Nephron progenitor cell (in vitro differentiated cells): ENCODE measurements around the gene RPS3.
"Not testable (repeated sequence)": the region's sequence is repeated elsewhere in the genome, so short reads cannot be mapped to it uniquely, and the experiment has no call there.

ENCODE experiments used
- DNase-seq: peaks from one replicate; pipeline ENCODE4 v3.0.0; 2021
- H3K27ac Mint-ChIP-seq: 2 replicates; pipeline ENCODE4 v1.8.0; 2021; ENCODE audit warnings: mild to moderate bottlenecking, moderate library complexity, mixed read lengths
- H3K27me3 Mint-ChIP-seq: 2 replicates; pipeline ENCODE4 v1.8.0; 2021; ENCODE audit warnings: mild to moderate bottlenecking, low read depth, mixed read lengths; ENCODE audit not compliant: poor library complexity
- H3K36me3 Mint-ChIP-seq: 2 replicates; pipeline ENCODE4 v1.8.0; 2021; ENCODE audit warnings: low read depth, mixed read lengths
- H3K4me1 Mint-ChIP-seq: 2 replicates; pipeline ENCODE4 v1.8.0; 2021; ENCODE audit warnings: mixed read lengths
- H3K4me3 Mint-ChIP-seq: 2 replicates; pipeline ENCODE4 v1.8.0; 2021; ENCODE audit warnings: mild to moderate bottlenecking, moderate library complexity, mixed read lengths
- H3K9me3 Mint-ChIP-seq: 2 replicates; pipeline ENCODE4 v1.8.0; 2021; ENCODE audit warnings: mild to moderate bottlenecking, moderate library complexity, mixed read lengths
- CTCF ChIP-seq: fragments of 200-600 bp; sonication (generic); IDR thresholded peaks from 2 replicates; pipeline ENCODE4 v1.5.0; 2021; ENCODE audit warnings: antibody characterized with exemption

The RPS3 gene

GRCh38 chr11:75351791-75352587 is 47.3 kb upstream of the RPS3 start:
- peak overlapping the region; percentile 80 for H3K27ac Mint-ChIP-seq
- peaks cover 31% of the 10 kb centered on the region for H3K27me3 Mint-ChIP-seq
- DNase-seq = peak; percentile 58
- H3K9me3 Mint-ChIP-seq = no peaks in the 10 kb centered on the region
- H3K36me3 Mint-ChIP-seq = no peaks in the 10 kb centered on the region
- peak overlapping the region; percentile 90 for H3K4me3 Mint-ChIP-seq
- H3K4me1 Mint-ChIP-seq = peaks cover 51% of the 10 kb centered on the region
- no peak for TF ChIP-seq CTCF

- no peak for TF ChIP-seq CTCF
- Mint-ChIP-seq H3K27me3 (peaks cover 34% of the 10 kb centered on the region), H3K4me1 (peaks cover 47% of the 10 kb centered on the region), H3K9me3 (no peaks in the 10 kb centered on the region), H3K27ac (no peak overlapping the region), H3K36me3 (no peaks in the 10 kb centered on the region), H3K4me3 (peak overlapping the region; percentile 90)
- no peak for DNase-seq
Observed at GRCh38 chr11:75352588-75353206, 46.6 kb upstream of the RPS3 start.

- Mint-ChIP-seq H3K9me3 (no peaks in the 10 kb centered on the region), H3K4me3 (no peak overlapping the region), H3K27ac (no peak overlapping the region), H3K4me1 (peaks cover 23% of the 10 kb centered on the region), H3K36me3 (no peaks in the 10 kb centered on the region), H3K27me3 (peaks cover 33% of the 10 kb centered on the region)
- TF ChIP-seq CTCF = no peak
- DNase-seq = no peak
Observed at GRCh38 chr11:75355051-75355450, 44.3 kb upstream of the RPS3 start.

- no peak overlapping the region for H3K27ac Mint-ChIP-seq
- TF ChIP-seq CTCF = no peak
- DNase-seq = no peak
- H3K27me3 Mint-ChIP-seq = peaks cover 33% of the 10 kb centered on the region
- no peak overlapping the region for H3K4me3 Mint-ChIP-seq
- H3K4me1 Mint-ChIP-seq = peaks cover 12% of the 10 kb centered on the region
- H3K36me3 Mint-ChIP-seq = no peaks in the 10 kb centered on the region
- H3K9me3 Mint-ChIP-seq = no peaks in the 10 kb centered on the region
Observed at GRCh38 chr11:75356613-75357012, 42.7 kb upstream of the RPS3 start.

- H3K27ac Mint-ChIP-seq, H3K36me3 Mint-ChIP-seq, DNase-seq, H3K4me1 Mint-ChIP-seq, H3K4me3 Mint-ChIP-seq, H3K9me3 Mint-ChIP-seq: not testable (repeated sequence)
- H3K27me3 Mint-ChIP-seq = peaks cover 25% of the 10 kb centered on the region
Observed at GRCh38 chr11:75362285-75362684, 37.0 kb upstream of the RPS3 start.

- no peak for DNase-seq
- Mint-ChIP-seq H3K4me1 (no peaks in the 10 kb centered on the region), H3K27me3 (peaks cover 19% of the 10 kb centered on the region), H3K4me3 (no peak overlapping the region), H3K36me3 (no peaks in the 10 kb centered on the region), H3K9me3 (peaks cover 16% of the 10 kb centered on the region), H3K27ac (no peak overlapping the region)
- TF ChIP-seq CTCF = no peak
Observed at GRCh38 chr11:75365711-75366181, 33.6 kb upstream of the RPS3 start.

GRCh38 chr11:75366826-75367225 is 32.5 kb upstream of the RPS3 start:
- not testable (repeated sequence) for DNase-seq, H3K36me3 Mint-ChIP-seq, H3K4me1 Mint-ChIP-seq, H3K27ac Mint-ChIP-seq, H3K4me3 Mint-ChIP-seq
- Mint-ChIP-seq H3K9me3 (peaks cover 16% of the 10 kb centered on the region), H3K27me3 (peaks cover 19% of the 10 kb centered on the region)
